Measurements from ENCODE around the gene GIMAP8. TPM values are rescaled to one million over a fixed set of nuclear protein-coding genes. Genes with fewer than 3 reads are reported as not detected.

The GIMAP8 gene
- total and polyA plus RNA-seq, 2 of the 8 experiments (the other 6 are each of a cell fraction or from before 2014, with no cell fraction given), result not detected

DNA sequence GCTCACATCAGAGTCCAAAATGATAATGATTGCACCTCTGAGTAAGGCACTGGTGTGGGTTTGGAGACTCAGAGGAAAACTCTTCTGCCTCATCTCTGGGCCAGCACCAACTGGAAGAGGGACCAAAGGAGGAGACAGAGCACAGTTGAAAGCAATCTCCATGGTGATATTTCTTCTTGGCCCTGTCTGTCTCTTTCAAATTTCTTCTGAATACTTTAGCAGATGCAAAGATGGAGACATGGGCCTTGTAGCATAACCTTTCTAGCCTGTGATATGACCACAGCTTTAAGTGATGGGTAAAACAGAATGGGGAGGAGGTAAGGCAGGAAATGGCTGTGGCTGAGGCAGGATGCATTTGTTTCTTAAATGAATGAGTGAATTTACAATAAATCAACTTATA, 52.1 kb downstream of the GIMAP8 start:
- no peak overlapping the region for H3K9ac ChIP-seq (replicated peaks in 1 of 4; ENCODE audit: extremely low read depth in 1 of 4, low read depth in 3 of 4, low read length in 3 of 4)
- no peak overlapping the region for H3K23ac ChIP-seq (ENCODE audit: insufficient read length)
- no peak overlapping the region for H2BK120ac ChIP-seq (replicated peaks; ENCODE audit: low read depth, low read length)
- no peak overlapping the region for H4K5ac ChIP-seq (ENCODE audit: insufficient read length, low read depth, low read length)
- H2BK20ac ChIP-seq (ENCODE audit: low read length), result no peak overlapping the region
- ChIA-PET CTCF (ENCODE audit: partially characterized antibody) (interaction anchor here (1.1 kb wide), 1 partner anchor 54 kb away, joined by 3 read pairs; no protein-coding TSS in a partner anchor), POLR2A (ENCODE audit: partially characterized antibody) (no interaction called here)
- no peaks in the 10 kb centered on the region for H3K79me2 ChIP-seq (ENCODE audit: control insufficient read depth in 1 of 2, insufficient read depth in 2 of 2, low read length in 2 of 2)
- no peaks in the 10 kb centered on the region for H3K79me1 ChIP-seq (ENCODE audit: low read depth, low read length)
- no peak overlapping the region for H3K4me2 ChIP-seq (ENCODE audit: insufficient read depth in 1 of 2, low read depth in 2 of 2, low read length in 2 of 2)
- no peak overlapping the region for H2AFZ ChIP-seq (ENCODE audit: low read length)
- no peak overlapping the region for H2BK5ac ChIP-seq (ENCODE audit: low read depth, low read length)
- no peak overlapping the region for H3K18ac ChIP-seq (ENCODE audit: extremely low read depth, low read length)
- no peak overlapping the region for H4K91ac ChIP-seq (replicated peaks; ENCODE audit: insufficient read length, low read length)
- H3K56ac ChIP-seq (replicated peaks; ENCODE audit: insufficient read length, low read depth, low read length), result no peak overlapping the region
- FAIRE-seq (no peak), DNase-seq (ENCODE audit: low read depth in 1 of 2, low spot score in 2 of 2) (no peak)
- no peaks in the 10 kb centered on the region for H3K4me1 ChIP-seq (replicated peaks in 1 of 4; ENCODE audit: control insufficient read depth in 3 of 4, insufficient read depth in 4 of 4, low read length in 3 of 4)
- H3K36me3 ChIP-seq (ENCODE audit: control insufficient read depth in 2 of 4, insufficient read depth in 4 of 4, low read length in 3 of 4), result no peaks in the 10 kb centered on the region
- no peak overlapping the region for H3K4me3 ChIP-seq (ENCODE audit: extremely low read depth in 1 of 4, insufficient read depth in 2 of 4, low read depth in 3 of 4, low read length in 4 of 4)
- no peak overlapping the region for H4K8ac ChIP-seq (ENCODE audit: extremely low read depth, insufficient read depth, low read length)
- no peaks in the 10 kb centered on the region for H3K27me3 ChIP-seq (replicated peaks in 1 of 4; ENCODE audit: control insufficient read depth in 3 of 4, extremely low read depth in 1 of 4, insufficient read depth in 3 of 4, low read length in 3 of 4)
- no peak overlapping the region for H3K4ac ChIP-seq (replicated peaks; ENCODE audit: insufficient read length, low read depth, low read length)
- no peak overlapping the region for H2BK12ac ChIP-seq (ENCODE audit: low read depth, low read length)
- H2AK5ac ChIP-seq (ENCODE audit: low read depth, low read length), result no peak overlapping the region
- no peak overlapping the region for H3K27ac ChIP-seq (ENCODE audit: low read depth, low read length)
- H3K9me3 ChIP-seq (ENCODE audit: insufficient read depth in 2 of 2, low read depth in 1 of 2, low read length in 1 of 2), result no peaks in the 10 kb centered on the region
- no peak overlapping the region for H3K14ac ChIP-seq (ENCODE audit: insufficient read length)
- H4K20me1 ChIP-seq (replicated peaks in 1 of 2; ENCODE audit: control insufficient read depth in 1 of 2, insufficient read depth in 2 of 2, low read length in 2 of 2), result no peaks in the 10 kb centered on the region
- H2BK15ac ChIP-seq (ENCODE audit: low read length), result no peak overlapping the region
- no peaks in the 10 kb centered on the region for H3K23me2 ChIP-seq (ENCODE audit: low read depth, low read length)
- TF ChIP-seq, protein P1, sequence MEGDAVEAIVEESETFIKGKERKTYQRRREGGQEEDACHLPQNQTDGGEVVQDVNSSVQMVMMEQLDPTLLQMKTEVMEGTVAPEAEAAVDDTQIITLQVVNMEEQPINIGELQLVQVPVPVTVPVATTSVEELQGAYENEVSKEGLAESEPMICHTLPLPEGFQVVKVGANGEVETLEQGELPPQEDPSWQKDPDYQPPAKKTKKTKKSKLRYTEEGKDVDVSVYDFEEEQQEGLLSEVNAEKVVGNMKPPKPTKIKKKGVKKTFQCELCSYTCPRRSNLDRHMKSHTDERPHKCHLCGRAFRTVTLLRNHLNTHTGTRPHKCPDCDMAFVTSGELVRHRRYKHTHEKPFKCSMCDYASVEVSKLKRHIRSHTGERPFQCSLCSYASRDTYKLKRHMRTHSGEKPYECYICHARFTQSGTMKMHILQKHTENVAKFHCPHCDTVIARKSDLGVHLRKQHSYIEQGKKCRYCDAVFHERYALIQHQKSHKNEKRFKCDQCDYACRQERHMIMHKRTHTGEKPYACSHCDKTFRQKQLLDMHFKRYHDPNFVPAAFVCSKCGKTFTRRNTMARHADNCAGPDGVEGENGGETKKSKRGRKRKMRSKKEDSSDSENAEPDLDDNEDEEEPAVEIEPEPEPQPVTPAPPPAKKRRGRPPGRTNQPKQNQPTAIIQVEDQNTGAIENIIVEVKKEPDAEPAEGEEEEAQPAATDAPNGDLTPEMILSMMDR (IDR thresholded peaks at IDR 0.05; ENCODE audit: control extremely low read depth in 1 of 3, insufficient read depth in 1 of 3, low read depth in 1 of 3, low read length in 3 of 3), result no peak
- TF ChIP-seq, protein P2, sequence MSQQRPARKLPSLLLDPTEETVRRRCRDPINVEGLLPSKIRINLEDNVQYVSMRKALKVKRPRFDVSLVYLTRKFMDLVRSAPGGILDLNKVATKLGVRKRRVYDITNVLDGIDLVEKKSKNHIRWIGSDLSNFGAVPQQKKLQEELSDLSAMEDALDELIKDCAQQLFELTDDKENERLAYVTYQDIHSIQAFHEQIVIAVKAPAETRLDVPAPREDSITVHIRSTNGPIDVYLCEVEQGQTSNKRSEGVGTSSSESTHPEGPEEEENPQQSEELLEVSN (IDR thresholded peaks at IDR 0.05), result no peak
- TF ChIP-seq EGR1 (IDR thresholded peaks at IDR 0.05; ENCODE audit: borderline replicate concordance, low read depth, low read length) (no peak), POLR2AphosphoS5 (IDR thresholded peaks at IDR 0.05; ENCODE audit: low read depth, low read length) (no peak), SIRT6 (IDR thresholded peaks at IDR 0.05; ENCODE audit: low read length) (no peak), CEBPB (IDR thresholded peaks at IDR 0.05; ENCODE audit: low read depth, low read length) (no peak), TAF1 (IDR thresholded peaks at IDR 0.05; ENCODE audit: low read depth, low read length) (no peak), BRCA1 (IDR thresholded peaks at IDR 0.05; ENCODE audit: low read depth, low read length) (no peak), RFX5 (IDR thresholded peaks at IDR 0.05; ENCODE audit: borderline replicate concordance, low read depth, low read length) (no peak), PHF8 (conservative IDR thresholded peaks at IDR 0.05; ENCODE audit: low read depth, low read length) (no peak)
- TF ChIP-seq, protein P3, sequence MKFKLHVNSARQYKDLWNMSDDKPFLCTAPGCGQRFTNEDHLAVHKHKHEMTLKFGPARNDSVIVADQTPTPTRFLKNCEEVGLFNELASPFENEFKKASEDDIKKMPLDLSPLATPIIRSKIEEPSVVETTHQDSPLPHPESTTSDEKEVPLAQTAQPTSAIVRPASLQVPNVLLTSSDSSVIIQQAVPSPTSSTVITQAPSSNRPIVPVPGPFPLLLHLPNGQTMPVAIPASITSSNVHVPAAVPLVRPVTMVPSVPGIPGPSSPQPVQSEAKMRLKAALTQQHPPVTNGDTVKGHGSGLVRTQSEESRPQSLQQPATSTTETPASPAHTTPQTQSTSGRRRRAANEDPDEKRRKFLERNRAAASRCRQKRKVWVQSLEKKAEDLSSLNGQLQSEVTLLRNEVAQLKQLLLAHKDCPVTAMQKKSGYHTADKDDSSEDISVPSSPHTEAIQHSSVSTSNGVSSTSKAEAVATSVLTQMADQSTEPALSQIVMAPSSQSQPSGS (IDR thresholded peaks at IDR 0.05; ENCODE audit: low read length), result no peak

Measured in H1 (cell line).